Gastrocnemius medialis (tissue), 4 donors: ENCODE data around the gene CNGA2.

Source experiments
- POLR2A ChIP-seq, 2 donors: fragments of 450-650 bp; IDR thresholded peaks; one replicate each; pipeline ENCODE4 v1.6.1; 2017; ENCODE audit warnings: antibody characterized with exemption in 2 of 2, mild to moderate bottlenecking in 2 of 2, moderate library complexity in 2 of 2
- TF ChIP-seq, protein P1 (sequence below), 5 experiments: fragments of 450-650 bp in 3 of 5; fragments of 200-600 bp in 2 of 5; sonication (generic) in 2 of 5; IDR thresholded peaks in 4 of 5; conservative IDR thresholded peaks in 1 of 5; 1 replicate in 4 of 5; 2 replicates in 1 of 5; pipeline ENCODE4 v1.5.1; 2016 to 2019; ENCODE audit warnings: antibody characterized with exemption in 5 of 5, mild to moderate bottlenecking in 3 of 5, moderate library complexity in 3 of 5

DNA sequence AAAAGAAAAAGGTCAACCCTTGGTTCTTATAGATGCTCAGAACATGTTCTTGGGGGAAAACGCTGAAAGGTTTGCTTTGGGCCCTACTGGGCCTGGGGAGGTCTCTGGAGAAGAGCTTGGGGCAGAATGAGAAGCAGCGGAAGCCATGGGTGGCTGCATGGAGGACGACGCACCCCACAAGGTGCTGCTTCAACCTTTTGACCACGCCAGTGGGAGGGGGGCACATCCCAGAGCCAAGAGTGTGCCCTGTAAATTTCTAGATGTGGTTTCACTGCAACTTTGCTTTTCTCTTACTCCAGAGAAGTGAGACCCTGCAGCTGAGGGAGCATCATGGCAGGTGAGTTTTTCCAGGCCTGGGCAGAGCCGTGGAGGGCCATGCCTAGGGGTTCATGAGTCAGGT, 36.1 kb upstream of the CNGA2 start:
- no peak for TF ChIP-seq POLR2A (IDR thresholded peaks at IDR 0.05)
- TF ChIP-seq, protein P1, sequence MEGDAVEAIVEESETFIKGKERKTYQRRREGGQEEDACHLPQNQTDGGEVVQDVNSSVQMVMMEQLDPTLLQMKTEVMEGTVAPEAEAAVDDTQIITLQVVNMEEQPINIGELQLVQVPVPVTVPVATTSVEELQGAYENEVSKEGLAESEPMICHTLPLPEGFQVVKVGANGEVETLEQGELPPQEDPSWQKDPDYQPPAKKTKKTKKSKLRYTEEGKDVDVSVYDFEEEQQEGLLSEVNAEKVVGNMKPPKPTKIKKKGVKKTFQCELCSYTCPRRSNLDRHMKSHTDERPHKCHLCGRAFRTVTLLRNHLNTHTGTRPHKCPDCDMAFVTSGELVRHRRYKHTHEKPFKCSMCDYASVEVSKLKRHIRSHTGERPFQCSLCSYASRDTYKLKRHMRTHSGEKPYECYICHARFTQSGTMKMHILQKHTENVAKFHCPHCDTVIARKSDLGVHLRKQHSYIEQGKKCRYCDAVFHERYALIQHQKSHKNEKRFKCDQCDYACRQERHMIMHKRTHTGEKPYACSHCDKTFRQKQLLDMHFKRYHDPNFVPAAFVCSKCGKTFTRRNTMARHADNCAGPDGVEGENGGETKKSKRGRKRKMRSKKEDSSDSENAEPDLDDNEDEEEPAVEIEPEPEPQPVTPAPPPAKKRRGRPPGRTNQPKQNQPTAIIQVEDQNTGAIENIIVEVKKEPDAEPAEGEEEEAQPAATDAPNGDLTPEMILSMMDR (IDR thresholded peaks at IDR 0.05 in 4 of 5, conservative IDR thresholded peaks at IDR 0.05 in 1 of 5), result no peak
